Stimulated activated CD4-positive, alpha-beta T cell treated with anti-CD3 and anti-CD28 coated beads, Interleukin-1b, Interleukin-23, amount 100 ng/mL, for 24 hours (primary cell): Measurements from ENCODE around the gene PACRG.

Experiments
- DNase-seq, 4 experiments: peaks; one replicate each; pipeline ENCODE4 v3.0.0-alpha.2; 2020; ENCODE audit warnings: low read depth in 4 of 4, low spot score in 1 of 4

The PACRG gene

GRCh38 chr6:162710419-162710818, 17.4 kb upstream of the PACRG start:
- no peak for DNase-seq

DNA sequence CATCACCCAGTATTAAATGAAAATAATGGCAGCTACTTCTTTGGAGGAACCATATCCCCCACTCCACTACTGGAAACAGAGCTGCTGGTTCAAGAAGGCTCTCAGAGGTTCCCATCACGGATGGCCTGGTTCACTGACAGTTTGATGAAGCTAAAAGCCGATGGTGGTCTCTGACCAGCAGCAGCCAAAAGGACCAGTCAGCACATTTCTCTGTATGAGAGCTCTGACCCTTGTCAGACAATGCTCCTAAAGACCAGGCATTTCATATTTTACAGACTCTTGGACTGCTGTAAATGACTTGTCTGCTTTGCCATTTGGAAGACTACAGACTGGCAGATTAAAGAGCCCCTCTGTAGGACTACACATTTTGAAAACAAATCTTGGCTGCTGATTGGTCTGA, 16.8 kb upstream of the PACRG start:
- no peak for DNase-seq

DNA sequence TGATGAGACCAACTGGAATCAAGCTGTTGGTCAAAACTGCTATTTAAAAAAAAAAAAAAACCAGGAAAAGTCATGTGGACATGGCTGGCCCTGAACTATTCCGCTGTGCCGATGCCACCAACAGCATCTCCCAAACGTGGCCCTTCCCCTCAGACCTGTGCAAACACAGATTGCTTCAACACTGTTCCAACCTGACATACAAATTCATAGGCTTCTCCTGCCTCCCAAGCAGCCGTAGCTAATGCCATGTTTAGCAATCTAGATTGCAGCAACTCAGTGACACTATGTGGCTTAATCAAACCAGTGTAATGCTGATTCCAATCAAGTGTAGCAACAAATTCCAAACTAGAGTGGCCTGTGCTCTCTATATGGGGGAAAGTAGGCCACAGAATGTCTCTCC, 16.4 kb upstream of the PACRG start:
- no peak for DNase-seq

GRCh38 chr6:162712694-162713093, 15.1 kb upstream of the PACRG start:
- DNase-seq, result no peak

GRCh38 chr6:162713974-162714780, 13.6 kb upstream of the PACRG start:
- no peak for DNase-seq

GRCh38 chr6:162715601-162716000, 12.2 kb upstream of the PACRG start:
- no peak for DNase-seq

- no peak for DNase-seq
Observed at GRCh38 chr6:162719528-162719927, 8.2 kb upstream of the PACRG start.

- no peak for DNase-seq
Observed at GRCh38 chr6:162721404-162721687, 6.4 kb upstream of the PACRG start.

- DNase-seq, result no peak
Observed at GRCh38 chr6:162722226-162722625, 5.5 kb upstream of the PACRG start.

GRCh38 chr6:162722633-162723032, 5.1 kb upstream of the PACRG start:
- DNase-seq, result no peak

- DNase-seq, result no peak
Observed at GRCh38 chr6:162726947-162727321, 840 bp upstream of the PACRG start.

GRCh38 chr6:162728197-162728596, 423 bp downstream of the PACRG start:
- DNase-seq, result no peak

GRCh38 chr6:162728706-162729105, 932 bp downstream of the PACRG start:
- no peak for DNase-seq

GRCh38 chr6:162730502-162730901, 2.7 kb downstream of the PACRG start:
- DNase-seq, result no peak

- DNase-seq, result no peak
Observed at GRCh38 chr6:162733489-162733888, 5.7 kb downstream of the PACRG start.

DNA sequence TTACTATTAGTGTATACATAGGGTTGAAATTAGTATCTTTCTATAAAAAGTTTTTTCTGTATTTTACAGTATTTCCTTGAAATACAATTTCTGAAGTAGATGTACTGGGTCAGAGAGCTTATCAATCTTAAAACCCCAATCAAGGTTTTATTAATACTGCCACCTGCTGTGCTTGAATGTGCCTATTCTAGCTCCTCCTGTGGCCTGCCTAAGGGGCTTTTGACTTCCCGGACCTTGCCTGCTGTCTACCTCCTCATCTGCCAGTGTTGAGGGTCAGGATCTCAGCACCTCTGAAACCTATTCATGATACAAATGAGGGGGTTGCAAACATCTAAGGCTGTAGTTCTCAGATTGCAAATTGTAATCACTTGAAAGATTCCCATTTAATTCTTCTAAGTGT, 9.2 kb downstream of the PACRG start:
- no peak for DNase-seq

GRCh38 chr6:162750776-162751175, 23.0 kb downstream of the PACRG start:
- no peak for DNase-seq

- no peak for DNase-seq
Observed at GRCh38 chr6:162751211-162751859, 23.6 kb downstream of the PACRG start.

- no peak for DNase-seq
Observed at GRCh38 chr6:162753775-162754174, 26.0 kb downstream of the PACRG start.

- DNase-seq, result no peak
Observed at GRCh38 chr6:162770136-162770535, 42.4 kb downstream of the PACRG start.

- DNase-seq, result no peak
Observed at GRCh38 chr6:162770955-162771354, 43.2 kb downstream of the PACRG start.

GRCh38 chr6:162772466-162772865, 44.7 kb downstream of the PACRG start:
- DNase-seq, result no peak

DNA sequence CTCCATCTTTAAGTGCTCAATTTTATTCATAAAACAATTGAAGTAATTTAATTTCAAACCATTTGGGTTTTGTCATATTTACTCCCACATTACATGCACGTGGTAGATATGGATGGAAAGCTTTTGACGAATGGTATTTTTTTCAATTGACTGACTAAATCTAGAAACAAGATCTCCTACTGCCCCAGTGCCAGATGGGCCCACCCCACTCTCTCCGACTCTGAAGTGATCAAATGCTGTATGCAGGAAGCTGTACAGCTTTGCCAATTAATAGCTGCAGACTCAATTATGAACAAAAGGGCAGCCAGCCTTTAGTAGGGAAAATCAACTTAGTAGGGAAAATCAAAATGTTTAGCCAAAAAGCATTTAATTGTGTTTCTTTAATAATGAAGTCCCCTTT, 46.2 kb downstream of the PACRG start:
- no peak for DNase-seq
